Hepatocyte (in vitro differentiated cells): ENCODE measurements around the gene SUPT3H.

ENCODE experiments used
- EZH2 ChIP-seq: fragments of 200-600 bp; sonication (generic); IDR thresholded peaks from 2 replicates; pipeline ENCODE4 v1.6.1; 2016; ENCODE audit warnings: antibody characterized with exemption, mild to moderate bottlenecking, borderline replicate concordance
- EZH2phosphoT487 ChIP-seq: fragments of 200-600 bp; sonication (generic); IDR thresholded peaks from one replicate; pipeline ENCODE4 v1.6.1; 2018; ENCODE audit warnings: antibody characterized with exemption, mild to moderate bottlenecking, low read depth, moderate library complexity; ENCODE audit not compliant: unreplicated experiment, severe bottlenecking
- TF ChIP-seq, protein P1 (sequence below): fragments of 200-600 bp; sonication (generic); IDR thresholded peaks from 2 replicates; pipeline ENCODE4 v1.5.1; 2016; ENCODE audit warnings: antibody characterized with exemption, mild to moderate bottlenecking; ENCODE audit not compliant: poor library complexity

- TF ChIP-seq, protein P1, sequence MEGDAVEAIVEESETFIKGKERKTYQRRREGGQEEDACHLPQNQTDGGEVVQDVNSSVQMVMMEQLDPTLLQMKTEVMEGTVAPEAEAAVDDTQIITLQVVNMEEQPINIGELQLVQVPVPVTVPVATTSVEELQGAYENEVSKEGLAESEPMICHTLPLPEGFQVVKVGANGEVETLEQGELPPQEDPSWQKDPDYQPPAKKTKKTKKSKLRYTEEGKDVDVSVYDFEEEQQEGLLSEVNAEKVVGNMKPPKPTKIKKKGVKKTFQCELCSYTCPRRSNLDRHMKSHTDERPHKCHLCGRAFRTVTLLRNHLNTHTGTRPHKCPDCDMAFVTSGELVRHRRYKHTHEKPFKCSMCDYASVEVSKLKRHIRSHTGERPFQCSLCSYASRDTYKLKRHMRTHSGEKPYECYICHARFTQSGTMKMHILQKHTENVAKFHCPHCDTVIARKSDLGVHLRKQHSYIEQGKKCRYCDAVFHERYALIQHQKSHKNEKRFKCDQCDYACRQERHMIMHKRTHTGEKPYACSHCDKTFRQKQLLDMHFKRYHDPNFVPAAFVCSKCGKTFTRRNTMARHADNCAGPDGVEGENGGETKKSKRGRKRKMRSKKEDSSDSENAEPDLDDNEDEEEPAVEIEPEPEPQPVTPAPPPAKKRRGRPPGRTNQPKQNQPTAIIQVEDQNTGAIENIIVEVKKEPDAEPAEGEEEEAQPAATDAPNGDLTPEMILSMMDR = no peak
- TF ChIP-seq EZH2 (no peak), EZH2phosphoT487 (no peak)
Observed at GRCh38 chr6:45009576-45009975, 368.2 kb downstream of the SUPT3H start.
